Caki2 (cell line): Measurements from ENCODE around the gene GYPC. TPM values are rescaled to one million over a fixed set of nuclear protein-coding genes. Genes with fewer than 3 reads are reported as not detected.
"Not testable (repeated sequence)": the region's sequence is repeated elsewhere in the genome, so short reads cannot be mapped to it uniquely, and the experiment has no call there.

Source experiments
- DNase-seq: peaks from one replicate; pipeline ENCODE4 v3.0.0-alpha.2; 2015; ENCODE audit warnings: low read depth
- in situ Hi-C: cut with HindIII; loops from 2 replicates; pipeline ENCODE4 v1.10.0; 2016; ENCODE audit warnings: low sequenced_read_pairs, low pct_unique_long_range_greater_than_20kb, mixed read lengths
- total RNA-seq: library from RNA; depleted of rRNA; stranded (reverse); fragments of >200 nt; shearing (Covaris generic); gene quantifications from 2 replicates; pipeline ENCODE4 v1.2.3, GENCODE V29; 2014; ENCODE audit warnings: low replicate concordance

Gene GYPC
- total RNA-seq, 1 experiment from 2014 or later: 67.3 TPM

DNA sequence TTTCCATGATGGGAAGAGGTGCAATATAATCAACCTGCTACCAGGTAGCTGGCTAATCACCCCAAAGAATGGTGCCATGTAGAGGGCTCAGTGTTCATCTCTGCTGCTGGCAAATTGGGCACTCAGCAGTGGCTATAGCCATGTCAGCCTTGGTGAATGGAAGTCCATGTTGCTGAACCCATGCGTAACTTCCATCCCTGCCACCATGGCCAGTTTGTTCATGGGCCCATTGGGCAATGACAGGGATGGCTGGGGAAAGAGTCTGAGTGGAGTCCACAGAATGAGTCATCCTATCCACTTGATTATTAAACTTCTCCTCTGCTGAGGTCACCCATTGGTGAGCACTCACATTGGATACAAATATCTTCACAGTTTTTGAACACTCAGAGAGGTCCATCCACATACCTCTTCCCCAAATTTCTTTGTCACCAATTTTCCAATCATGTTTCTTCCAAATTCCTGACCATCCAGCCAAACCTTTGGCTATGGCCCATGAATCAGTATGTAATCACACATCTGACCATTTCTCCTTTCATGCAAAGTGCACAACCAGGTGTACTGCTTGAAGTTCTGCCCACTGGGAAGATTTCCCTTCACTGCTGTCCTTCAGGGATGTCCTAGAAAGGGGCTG lies 8.1 kb upstream of the GYPC start:
- in situ Hi-C loops, DNase-seq: not testable (repeated sequence)

DNA sequence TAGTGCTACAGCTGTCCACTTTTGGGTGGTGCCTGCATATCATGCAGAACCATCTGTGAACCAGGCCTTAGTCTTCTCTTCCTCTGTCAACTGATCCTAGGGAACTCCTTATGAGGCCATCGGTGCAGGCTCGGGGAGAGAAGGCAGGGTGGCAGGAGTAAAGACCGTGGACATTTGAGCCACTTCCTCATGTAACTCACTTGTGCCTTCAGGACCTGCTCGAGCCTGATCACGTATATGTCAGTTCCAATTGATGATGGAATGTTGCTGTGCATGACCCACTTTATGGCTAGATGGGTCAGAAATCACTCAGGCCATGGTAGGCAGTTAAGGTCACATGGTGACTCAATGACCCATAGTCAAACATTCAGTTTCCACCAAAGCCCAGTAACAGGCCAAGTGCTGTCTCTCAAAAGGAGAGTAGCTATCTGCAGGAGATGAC lies 7.6 kb upstream of the GYPC start:
- DNase-seq, in situ Hi-C loops: not testable (repeated sequence)

DNA sequence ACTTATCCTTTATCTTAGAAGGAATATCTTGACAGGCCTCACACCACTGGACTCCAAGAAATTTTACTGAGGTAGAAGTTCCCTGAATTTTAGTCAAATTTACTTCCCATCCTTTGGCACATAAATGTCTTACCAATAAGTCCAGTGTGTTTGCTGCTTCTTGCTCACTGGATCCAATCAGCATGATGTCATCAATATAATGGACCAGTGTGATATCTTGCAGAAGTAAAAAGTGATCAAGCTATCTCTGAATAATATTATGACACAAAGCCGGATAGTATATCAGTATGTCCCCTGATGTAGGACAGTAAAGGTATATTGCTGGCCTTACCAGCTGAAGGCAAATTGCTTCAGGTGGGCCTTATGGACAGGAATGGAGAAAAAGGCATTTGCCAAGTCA lies 6.9 kb upstream of the GYPC start:
- in situ Hi-C loops: no loop called here
- no peak for DNase-seq

DNA sequence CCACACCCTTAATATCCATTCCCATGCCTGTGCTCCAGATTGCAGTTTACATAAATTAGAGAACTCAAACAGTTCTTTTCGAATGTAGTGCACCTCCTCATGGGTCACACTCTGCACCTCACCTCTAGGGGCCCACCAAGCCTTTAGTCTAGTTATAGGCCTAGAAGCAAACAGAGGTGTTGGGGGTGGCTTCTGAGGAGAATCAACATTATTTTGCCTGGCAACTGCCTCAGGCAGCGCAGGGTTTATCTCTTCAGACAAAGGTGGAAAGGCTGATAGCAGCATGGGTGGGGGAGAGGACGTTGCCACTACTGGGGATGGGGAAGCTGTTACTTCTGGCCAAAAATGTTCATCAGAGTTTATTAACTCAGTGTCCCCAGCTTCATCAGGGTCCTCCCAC lies 5.0 kb upstream of the GYPC start:
- in situ Hi-C loops: no loop called here
- no peak for DNase-seq

DNA sequence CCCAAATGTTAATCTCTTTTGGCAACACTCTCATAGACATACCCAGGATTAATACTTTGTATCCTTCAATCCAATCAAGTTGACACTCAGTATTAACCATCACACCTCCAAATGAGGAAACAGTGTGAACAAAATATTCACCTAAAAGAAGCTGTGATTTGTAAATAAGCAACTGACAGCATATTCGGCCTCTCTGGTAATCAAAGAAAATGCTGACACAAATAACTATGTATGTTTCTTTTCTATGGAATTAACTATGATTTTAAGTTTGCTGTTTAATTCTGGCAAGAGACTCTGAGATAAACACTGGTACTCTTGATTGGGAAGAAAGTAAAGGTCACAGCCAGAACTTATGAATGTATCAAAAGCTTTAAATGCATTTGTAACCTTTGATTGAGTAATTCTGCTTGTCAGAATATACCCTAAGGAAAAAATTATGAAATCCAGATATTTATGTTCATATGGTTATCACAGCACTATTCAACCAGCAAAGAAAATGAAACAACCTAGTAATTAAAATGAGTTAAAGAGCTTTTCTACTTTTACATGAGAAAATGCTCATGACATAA lies 3.6 kb upstream of the GYPC start:
- in situ Hi-C loops: no loop called here
- DNase-seq: no peak

DNA sequence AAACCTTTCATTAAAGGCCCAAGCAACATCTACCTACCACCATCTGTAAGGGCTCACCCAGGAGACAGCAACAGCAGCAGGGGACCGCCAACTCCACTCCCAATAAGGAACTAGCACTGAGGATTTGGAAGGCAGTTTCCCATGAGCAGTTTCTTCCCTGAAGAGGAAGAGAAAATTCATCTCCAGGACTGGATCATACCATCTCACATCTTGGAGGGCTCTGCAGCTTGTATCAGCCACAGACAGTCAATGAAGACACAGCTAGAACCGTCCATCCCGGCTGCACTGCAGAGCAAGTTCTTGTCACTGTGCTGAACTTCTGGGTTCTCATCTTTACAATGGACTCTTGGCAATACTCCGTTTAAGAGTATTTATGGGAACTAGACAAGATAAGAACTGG lies 2.8 kb upstream of the GYPC start:
- in situ Hi-C loops: no loop called here
- DNase-seq: no peak

DNA sequence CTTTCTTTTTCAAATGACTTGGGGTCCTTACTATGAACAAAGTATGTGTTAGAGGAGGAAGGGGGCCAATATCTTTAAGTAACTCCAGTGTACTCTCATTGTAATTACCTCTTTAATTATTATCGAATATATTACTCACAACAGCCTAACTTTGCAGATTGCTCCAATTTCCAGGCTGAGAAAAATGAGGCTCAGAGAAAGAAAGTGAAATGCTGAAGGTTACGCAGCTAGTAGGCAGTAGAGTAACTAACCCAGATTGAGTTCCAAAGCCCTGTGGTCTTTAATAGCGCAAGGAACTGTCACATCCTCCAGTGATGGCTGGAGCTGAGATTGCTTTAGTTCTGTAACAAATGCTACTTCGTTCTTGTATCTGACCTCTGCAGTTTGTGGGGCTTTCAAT lies 2.2 kb upstream of the GYPC start:
- DNase-seq: no peak
- in situ Hi-C loops: no loop called here

DNA sequence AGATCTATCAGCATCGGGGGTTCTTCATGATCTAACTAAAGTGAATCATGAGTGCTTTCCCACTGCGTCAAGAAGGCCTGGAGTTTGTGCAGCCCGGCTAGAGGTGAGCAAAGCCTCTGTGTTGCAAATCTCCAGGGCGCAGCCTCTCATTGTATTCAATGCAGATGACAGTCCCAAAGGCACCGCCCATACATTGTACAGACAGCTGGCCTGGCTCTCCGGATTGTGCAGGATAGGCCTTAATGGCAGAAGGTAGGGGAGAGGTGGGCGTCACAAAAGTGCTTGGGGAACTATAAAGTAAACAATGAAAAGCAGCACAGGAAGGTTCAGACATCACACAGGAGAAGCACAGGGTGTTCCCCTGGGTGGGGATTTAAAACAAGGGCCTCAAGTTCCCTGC lies 907 bp upstream of the GYPC start:
- in situ Hi-C loops: no loop called here
- peak; percentile 7 for DNase-seq

DNA sequence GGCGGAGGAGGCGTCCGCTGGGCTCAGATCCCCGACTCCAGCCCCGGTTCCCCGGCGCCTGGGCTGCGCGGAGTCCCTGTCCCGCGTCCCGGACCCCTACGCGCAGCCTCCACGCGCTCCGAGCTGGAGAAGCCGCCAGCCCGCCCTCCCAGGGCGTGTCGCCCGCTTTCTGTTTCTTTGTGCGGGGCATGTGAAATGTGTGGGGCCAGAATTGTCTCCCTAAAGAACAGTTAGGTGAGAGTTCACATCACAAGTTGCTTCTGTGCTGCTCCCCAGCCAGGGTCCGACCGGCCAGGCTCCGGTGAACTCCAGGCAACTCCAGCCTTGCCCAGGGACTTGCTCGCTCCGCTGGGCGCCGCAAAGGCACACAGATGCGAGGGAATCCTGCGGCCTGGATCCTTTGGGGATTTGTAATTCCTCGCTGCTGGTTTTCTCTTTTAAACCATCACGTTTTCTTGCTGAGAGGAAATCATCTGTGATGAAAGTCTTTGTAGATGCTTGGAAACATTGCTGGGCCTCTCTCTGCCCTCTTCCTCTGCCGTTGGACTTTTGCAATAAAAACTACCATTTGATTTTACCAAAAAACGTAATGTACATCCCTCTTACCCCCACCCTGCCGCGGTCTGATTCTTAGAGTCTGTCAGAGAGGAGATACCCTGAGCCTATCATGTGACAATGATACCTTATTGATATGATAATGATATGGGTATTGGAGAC lies 631 bp downstream of the GYPC start:
- in situ Hi-C loops: no loop called here
- DNase-seq: peak; percentile 47

DNA sequence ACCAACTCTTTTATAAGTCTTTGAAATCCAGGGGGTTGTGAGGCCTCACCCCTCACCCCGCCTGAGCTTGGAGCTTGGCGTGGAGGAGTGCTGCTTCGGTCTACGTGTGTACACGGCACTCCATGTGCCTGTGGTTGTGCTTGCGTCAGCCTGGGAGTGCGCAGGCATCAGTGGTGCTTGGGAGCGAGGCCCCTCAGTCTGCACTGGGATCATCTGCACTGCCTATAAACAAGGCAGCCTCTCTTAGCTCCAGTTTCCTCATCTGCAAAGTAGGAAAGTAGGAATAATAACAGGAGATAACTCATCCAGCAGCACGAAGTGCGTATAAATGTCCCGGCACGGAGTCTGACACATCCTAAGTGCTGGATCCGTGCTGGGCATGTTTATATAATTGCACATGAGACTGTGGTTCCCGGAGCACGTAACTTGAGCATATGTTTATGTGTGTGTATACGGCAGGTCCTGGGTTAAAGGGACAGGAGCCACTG lies 1.2 kb downstream of the GYPC start:
- no peak for DNase-seq
- in situ Hi-C loops: no loop called here

DNA sequence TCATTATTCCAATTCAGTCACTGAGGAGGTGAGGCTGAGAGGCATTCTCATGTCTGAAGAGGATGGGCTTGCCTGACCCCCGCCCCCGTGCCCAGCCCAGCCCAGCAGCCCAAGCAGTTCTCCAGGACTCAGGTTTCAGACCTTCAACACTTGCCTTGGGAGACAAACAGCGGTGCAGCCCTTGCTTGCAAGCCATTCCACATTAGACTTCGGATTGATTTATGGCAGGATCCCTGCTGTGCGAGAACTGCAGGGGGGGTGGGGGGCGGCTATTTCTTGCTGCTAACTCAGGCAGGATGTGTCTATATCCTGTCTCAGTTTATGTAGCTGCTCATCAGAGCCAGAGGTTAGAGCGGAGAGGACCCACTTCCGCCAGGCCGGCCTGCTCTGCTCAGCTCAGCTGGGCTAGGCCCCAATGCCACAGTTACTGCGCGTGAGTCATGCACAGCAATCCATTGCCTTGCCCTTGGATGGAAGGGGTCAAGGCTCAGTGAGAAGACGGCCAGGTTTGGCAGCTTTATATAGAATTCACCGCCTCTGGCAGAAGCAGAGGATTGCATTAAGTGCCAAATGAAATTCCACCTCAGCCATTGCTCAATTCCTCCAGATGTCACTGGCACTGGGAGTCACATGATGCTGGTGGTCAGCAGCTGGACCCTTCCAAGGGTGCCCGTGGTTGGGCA lies 1.8 kb downstream of the GYPC start:
- DNase-seq: peak; percentile 94
- in situ Hi-C loops: no loop called here

DNA sequence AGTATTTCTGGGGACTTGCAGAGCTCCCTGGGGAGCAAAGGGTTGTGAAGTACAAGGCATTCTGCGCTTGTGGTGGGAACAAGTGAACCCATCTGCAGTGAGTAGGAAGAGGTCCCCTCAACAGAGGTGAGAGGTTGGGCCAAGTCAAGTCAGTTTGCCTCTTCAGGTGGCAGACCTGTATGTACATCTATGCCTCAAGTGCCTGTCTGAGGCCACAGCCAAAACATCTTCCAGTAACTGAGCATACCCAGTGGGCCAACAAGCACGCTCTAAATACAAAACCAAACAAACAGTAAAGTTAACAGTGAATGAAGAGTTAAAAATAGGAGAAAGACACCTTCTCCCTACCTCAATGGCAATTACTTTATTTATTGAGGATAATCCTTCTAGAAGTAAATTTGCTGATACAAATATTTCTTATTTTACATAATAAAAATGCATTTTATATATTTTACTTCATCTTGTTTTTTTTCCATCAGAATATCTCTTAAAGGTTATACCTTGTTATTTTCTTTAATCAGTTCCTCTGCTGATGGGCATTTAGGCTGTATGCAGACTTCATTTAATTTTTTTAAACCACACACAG lies 2.5 kb downstream of the GYPC start:
- no peak for DNase-seq
- in situ Hi-C loops: no loop called here

DNA sequence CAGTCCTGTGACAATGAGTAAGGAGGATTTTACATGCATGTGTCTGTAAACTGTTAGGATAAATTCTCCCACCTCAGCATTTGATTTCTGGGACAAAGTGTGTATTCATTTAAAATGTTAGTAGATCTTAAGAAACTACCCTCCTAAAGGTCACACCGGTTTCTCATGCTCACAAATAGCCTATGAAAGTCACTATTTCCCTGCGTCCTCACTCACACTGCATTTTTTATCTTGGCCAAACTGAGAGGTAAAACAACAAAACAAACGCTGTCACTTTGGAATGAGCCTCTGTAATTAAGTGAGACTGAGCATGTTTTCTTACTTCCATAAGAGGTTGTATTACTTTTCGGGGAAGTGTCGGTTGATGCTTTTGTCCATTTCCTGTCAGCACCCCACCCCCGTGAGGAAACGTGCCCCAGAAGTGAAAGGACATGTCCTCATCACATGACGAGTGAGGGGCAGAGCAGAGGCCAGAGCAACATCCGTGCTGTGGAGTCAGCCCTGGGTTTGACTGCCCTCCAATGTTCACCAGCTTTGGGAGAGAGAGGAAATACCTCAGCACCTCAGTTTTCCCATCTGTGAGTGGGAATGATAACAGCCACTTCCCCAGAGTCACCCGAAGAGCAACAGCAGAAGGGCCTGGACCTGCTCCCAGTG lies 3.1 kb downstream of the GYPC start:
- DNase-seq: no peak
- in situ Hi-C loops: no loop called here

DNA sequence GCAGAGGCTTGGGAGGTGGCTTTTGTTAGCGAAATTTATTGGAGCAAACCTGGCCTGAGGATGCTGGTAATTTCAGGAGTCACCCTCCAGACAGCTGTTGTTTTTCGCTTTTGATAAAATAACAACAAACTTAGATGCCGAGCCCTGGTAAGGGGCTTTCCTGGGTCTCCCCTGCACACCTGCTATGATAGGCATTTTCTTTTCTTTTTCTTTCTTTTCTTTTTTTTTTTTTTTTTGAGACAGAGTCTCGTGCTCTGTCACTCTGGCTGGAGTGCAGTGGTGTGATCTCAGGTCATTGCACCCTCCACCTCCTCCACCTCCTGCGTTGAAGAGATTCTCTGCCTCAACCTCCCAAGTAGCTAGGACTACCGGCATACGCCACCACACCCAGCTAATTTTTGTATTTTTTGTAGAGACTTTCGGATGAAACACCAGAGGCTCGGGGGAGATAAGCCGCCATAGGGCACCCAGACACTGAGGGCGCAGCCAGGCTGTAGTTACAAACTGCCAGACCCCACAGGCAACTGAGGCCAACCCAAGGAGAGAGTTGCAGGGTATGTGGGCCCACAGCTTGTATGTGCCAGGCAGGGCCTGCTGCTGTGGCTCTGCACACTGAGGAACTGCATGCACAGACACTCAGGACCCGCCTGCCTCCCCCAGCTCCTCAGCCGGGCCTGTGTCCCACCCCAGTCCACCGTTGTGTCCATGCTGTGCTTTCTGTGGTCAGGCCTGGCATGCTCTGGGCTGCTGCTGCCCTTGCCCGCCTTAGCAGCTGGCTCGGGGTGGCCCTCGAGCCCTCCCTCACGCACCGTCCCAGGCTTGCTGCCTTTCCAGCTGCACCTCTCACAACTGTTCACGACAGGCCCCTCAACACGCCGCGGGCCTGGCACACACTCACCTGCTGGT lies 3.9 kb downstream of the GYPC start:
- in situ Hi-C loops: no loop called here

DNA sequence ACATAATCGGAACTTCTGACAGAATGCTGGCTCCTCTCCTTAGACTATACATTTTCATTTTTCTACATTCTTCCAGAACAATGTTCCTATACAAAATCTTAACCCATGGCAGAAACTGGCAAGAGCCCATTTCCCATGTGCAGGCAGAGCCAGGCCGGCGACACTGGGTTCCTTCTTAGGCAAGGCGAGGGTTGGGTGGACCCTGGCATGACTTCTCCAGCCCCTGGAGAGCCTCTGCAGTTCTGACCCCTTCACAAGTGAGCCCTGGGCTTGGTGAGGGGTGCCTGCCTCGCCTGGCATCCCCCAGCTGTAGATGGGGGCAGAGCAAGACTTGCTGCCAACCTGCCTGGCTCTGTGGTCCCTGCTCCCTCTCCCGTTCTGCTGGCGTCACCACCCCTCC lies 5.0 kb downstream of the GYPC start:
- in situ Hi-C loops: no loop called here
- DNase-seq: no peak

More for the DNA sequence above, 3.9 kb downstream of the GYPC start:
- DNase-seq: no peak

DNA sequence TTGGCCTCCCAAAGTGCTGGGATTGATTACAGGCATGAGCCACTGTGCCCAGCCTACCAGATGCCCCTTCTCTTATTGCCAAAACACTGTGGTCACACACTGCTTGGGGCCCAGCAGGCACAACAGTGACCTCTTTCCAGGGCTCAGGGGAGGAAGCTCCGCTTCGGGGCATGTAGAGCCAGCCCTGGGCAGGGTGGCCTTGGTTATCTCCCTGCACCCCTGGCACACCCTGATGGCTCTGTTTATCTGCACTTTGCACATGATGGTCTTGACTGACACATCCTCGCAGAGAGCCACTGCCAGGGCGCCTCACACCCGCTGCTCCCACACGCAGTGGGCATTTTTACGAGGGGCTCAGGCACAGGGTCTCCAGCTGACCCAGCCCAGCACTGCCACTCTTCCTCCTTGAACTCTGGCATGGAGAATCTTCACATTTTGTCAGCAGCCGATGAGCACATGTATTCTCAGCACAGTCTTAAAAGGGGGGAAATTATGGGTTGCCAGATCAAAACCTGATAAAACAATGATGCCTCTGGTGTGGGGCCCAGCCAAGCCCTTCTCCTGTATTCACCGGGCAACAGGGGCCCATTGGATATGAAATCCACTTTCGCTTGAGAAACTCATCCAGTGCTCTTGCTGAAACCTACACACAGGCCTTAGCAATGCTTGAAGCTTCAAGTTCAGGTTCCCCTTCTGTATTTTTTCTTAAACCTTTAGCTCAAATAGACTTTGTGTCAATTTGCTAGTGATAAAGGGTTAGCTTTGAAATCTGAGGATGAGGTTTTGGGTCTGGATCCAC lies 5.9 kb downstream of the GYPC start:
- DNase-seq: no peak
- in situ Hi-C loops: no loop called here

DNA sequence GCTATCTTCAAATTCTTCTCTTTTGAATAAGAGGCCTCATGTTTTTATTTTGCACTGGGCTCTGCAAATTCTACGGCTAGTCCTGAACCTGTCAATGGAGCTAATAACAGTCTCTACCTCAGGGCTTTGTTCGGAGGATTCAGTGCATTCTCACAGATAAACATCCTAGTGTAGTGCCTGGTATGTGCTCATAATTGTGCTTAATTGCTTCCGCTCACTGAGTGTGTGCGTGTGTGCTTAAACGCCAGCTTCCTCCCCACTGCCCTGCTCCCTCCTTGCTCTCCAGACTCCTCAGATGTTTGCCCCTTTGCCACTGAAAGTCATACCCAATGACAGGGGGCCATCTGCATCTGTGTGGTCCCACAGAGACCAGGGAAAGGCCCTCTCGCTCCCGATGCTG lies 6.7 kb downstream of the GYPC start:
- DNase-seq: no peak
- in situ Hi-C loops: no loop called here
